ENCODE results near the gene IMMP2L. TPM values are rescaled to one million over a fixed set of nuclear protein-coding genes. Genes with fewer than 3 reads are reported as not detected.

The IMMP2L gene
- total and polyA plus RNA-seq, 4 donors, result 7.3 to 21.1 (median 12.4) TPM

GRCh38 chr7:111012799-111013675 lies 549.3 kb downstream of the IMMP2L start:
- Histone ChIP-seq H3K4me3 (ENCODE audit: low read depth in 1 of 3, low read length in 3 of 3) (no peak overlapping the region), H3K9me3 (ENCODE audit: control insufficient read depth in 4 of 4, low read length in 3 of 4) (no peaks in the 10 kb centered on the region), H3K36me3 (ENCODE audit: control insufficient read depth in 4 of 4, insufficient read depth in 3 of 4, low read depth in 1 of 4, low read length in 3 of 4) (no peaks in the 10 kb centered on the region), H3K27ac (ENCODE audit: low read depth in 1 of 2, low read length in 2 of 2) (no peak overlapping the region), H3K4me1 (ENCODE audit: control insufficient read depth in 4 of 4, insufficient read depth in 4 of 4, low read length in 3 of 4) (peaks cover 0 to 7% (median 0%) of the 10 kb centered on the region in 4 donors), H3K9ac (ENCODE audit: low read depth in 1 of 2, low read length in 2 of 2) (no peak overlapping the region), H3K27me3 (ENCODE audit: control insufficient read depth in 4 of 4, insufficient read depth in 4 of 4, low read length in 3 of 4) (no peaks in the 10 kb centered on the region)
- WGBS, result 83% methylated on average over 5 of the region's 5 CpGs
- TF ChIP-seq, protein P1, sequence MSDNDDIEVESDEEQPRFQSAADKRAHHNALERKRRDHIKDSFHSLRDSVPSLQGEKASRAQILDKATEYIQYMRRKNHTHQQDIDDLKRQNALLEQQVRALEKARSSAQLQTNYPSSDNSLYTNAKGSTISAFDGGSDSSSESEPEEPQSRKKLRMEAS (IDR thresholded peaks at IDR 0.05), result no peak
- no peak for TF ChIP-seq FOXA2 (IDR thresholded peaks at IDR 0.05)
- no peak for DNase-seq (ENCODE audit: low spot score)

DNA sequence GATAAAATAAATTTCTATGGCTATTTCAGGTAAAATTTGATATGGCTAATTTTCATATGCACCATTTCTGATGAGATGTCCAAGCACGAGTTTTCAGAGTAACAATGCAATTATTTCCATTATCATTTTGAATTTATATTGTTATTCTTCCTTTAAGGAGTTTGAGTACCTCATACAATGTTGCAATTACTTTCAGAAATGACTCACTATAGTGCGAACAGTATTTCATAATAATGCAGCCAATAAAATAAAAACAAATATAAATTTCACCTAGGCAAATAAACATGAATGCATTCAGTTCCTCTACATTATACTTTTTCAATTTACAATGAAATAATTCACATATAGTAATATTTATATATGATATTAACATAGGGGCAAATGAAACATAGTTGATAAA lies 550.1 kb downstream of the IMMP2L start:
- Histone ChIP-seq H3K4me1 (ENCODE audit: control insufficient read depth in 4 of 4, insufficient read depth in 4 of 4, low read length in 3 of 4) (peaks cover 0 to 7% (median 0%) of the 10 kb centered on the region in 4 donors), H3K4me3 (ENCODE audit: low read depth in 1 of 3, low read length in 3 of 3) (no peak overlapping the region), H3K27me3 (ENCODE audit: control insufficient read depth in 4 of 4, insufficient read depth in 4 of 4, low read length in 3 of 4) (no peaks in the 10 kb centered on the region), H3K27ac (ENCODE audit: low read depth in 1 of 2, low read length in 2 of 2) (no peak overlapping the region), H3K36me3 (ENCODE audit: control insufficient read depth in 4 of 4, insufficient read depth in 3 of 4, low read depth in 1 of 4, low read length in 3 of 4) (no peaks in the 10 kb centered on the region), H3K9me3 (ENCODE audit: control insufficient read depth in 4 of 4, low read length in 3 of 4) (no peaks in the 10 kb centered on the region), H3K9ac (ENCODE audit: low read depth in 1 of 2, low read length in 2 of 2) (no peak overlapping the region)
- no peak for DNase-seq (ENCODE audit: low spot score)
- TF ChIP-seq RXRA (IDR thresholded peaks at IDR 0.05), result no peak
- TF ChIP-seq, protein P2, sequence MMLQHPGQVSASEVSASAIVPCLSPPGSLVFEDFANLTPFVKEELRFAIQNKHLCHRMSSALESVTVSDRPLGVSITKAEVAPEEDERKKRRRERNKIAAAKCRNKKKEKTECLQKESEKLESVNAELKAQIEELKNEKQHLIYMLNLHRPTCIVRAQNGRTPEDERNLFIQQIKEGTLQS (IDR thresholded peaks at IDR 0.05), result no peak
- TF ChIP-seq, protein P3, sequence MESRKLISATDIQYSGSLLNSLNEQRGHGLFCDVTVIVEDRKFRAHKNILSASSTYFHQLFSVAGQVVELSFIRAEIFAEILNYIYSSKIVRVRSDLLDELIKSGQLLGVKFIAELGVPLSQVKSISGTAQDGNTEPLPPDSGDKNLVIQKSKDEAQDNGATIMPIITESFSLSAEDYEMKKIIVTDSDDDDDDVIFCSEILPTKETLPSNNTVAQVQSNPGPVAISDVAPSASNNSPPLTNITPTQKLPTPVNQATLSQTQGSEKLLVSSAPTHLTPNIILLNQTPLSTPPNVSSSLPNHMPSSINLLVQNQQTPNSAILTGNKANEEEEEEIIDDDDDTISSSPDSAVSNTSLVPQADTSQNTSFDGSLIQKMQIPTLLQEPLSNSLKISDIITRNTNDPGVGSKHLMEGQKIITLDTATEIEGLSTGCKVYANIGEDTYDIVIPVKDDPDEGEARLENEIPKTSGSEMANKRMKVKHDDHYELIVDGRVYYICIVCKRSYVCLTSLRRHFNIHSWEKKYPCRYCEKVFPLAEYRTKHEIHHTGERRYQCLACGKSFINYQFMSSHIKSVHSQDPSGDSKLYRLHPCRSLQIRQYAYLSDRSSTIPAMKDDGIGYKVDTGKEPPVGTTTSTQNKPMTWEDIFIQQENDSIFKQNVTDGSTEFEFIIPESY (IDR thresholded peaks at IDR 0.05), result no peak
- 72% methylated on average over 2 of the region's 2 CpGs for WGBS

- no peak for DNase-seq (ENCODE audit: low spot score)
- TF ChIP-seq YY1 (IDR thresholded peaks at IDR 0.05) (no peak), FOXA1 (IDR thresholded peaks at IDR 0.05) (no peak), NR2F2 (IDR thresholded peaks at IDR 0.05) (no peak), EGR1 (IDR thresholded peaks at IDR 0.05; ENCODE audit: low read depth in 2 of 2) (no peak), RAD21 (IDR thresholded peaks at IDR 0.05) (no peak), GABPA (IDR thresholded peaks at IDR 0.05 in 1 of 2, conservative IDR thresholded peaks at IDR 0.05 in 1 of 2) (no peak), HNF4A (conservative IDR thresholded peaks at IDR 0.05) (no peak), FOXA2 (IDR thresholded peaks at IDR 0.05) (no peak), TAF1 (conservative IDR thresholded peaks at IDR 0.05) (no peak), HNF4G (IDR thresholded peaks at IDR 0.05) (no peak), RXRA (IDR thresholded peaks at IDR 0.05) (no peak), JUND (IDR thresholded peaks at IDR 0.05) (no peak), REST (IDR thresholded peaks at IDR 0.05) (no peak)
- TF ChIP-seq, protein P3 (IDR thresholded peaks at IDR 0.05), result no peak
- Histone ChIP-seq H3K27ac (ENCODE audit: low read depth in 1 of 2, low read length in 2 of 2) (no peak overlapping the region), H3K9ac (ENCODE audit: low read depth in 1 of 2, low read length in 2 of 2) (no peak overlapping the region), H3K27me3 (ENCODE audit: control insufficient read depth in 4 of 4, insufficient read depth in 4 of 4, low read length in 3 of 4) (no peaks in the 10 kb centered on the region), H3K9me3 (ENCODE audit: control insufficient read depth in 4 of 4, low read length in 3 of 4) (no peaks in the 10 kb centered on the region), H3K4me1 (ENCODE audit: control insufficient read depth in 4 of 4, insufficient read depth in 4 of 4, low read length in 3 of 4) (peaks cover 0 to 7% (median 0%) of the 10 kb centered on the region in 4 donors), H3K36me3 (ENCODE audit: control insufficient read depth in 4 of 4, insufficient read depth in 3 of 4, low read depth in 1 of 4, low read length in 3 of 4) (no peaks in the 10 kb centered on the region), H3K4me3 (ENCODE audit: low read depth in 1 of 3, low read length in 3 of 3) (no peak overlapping the region)
- 90% methylated on average over 3 of the region's 3 CpGs for WGBS
Measured at GRCh38 chr7:111011520-111011919, 550.8 kb downstream of the IMMP2L start.

Measured in liver (tissue), 9 donors.